B cell (primary cell): ENCODE results near the gene PRKAR2A.

ENCODE experiments used
- CTCF ChIP-seq: fragments of 200-600 bp; IDR thresholded peaks from one replicate; pipeline ENCODE4 v1.8.0; 2022; ENCODE audit warnings: antibody characterized with exemption, mild to moderate bottlenecking
- EZH2 ChIP-seq: IDR thresholded peaks from 2 replicates; pipeline ENCODE4 v1.6.1; 2012; ENCODE audit warnings: borderline replicate concordance, low read depth, mild to moderate bottlenecking, moderate library complexity, low read length; ENCODE audit not compliant: insufficient read depth, poor library complexity, severe bottlenecking

DNA sequence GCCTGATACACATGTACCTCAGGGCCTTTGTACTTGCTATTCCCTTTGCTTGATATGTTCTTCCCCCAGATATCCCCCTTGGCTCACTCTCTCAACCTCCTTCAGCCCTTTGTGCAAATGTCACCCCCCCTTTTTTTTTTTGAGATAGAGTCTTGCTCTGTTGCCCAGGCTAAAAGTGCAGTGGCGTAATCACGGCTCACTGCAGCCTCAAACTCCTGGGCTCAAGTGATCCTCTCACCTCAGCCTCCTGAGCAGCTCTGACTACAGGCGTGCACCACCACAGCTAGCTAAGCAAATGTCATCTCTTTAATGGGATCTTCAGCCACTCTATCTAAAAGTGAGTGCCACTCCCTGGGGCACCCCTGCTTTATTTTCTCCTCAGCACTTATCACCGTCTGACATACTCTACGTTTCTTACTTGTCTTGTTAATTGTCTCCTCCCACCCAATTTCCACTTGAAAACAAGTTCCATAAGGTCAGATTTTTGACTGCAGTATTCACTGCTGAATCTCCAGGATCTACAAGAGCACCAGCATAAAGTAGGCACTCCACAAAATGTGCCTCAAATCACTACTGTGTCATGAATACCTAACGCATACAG lies 145.3 kb downstream of the PRKAR2A start:
- TF ChIP-seq CTCF, result no peak
- TF ChIP-seq EZH2, result no peak
